ENCODE results near the gene CRIP1. TPM values are rescaled to one million over a fixed set of nuclear protein-coding genes. Genes with fewer than 3 reads are reported as not detected.

The CRIP1 gene
- polyA plus RNA-seq, 2 of the 4 experiments (the other 2 are of a cell fraction) = 280 to 999 TPM

- TF ChIP-seq MAFK (IDR thresholded peaks at IDR 0.05; ENCODE audit: partially characterized antibody) (no peak), FOXS1 (CRISPR knock-in tag; IDR thresholded peaks at IDR 0.05) (no peak), RCOR1 (IDR thresholded peaks at IDR 0.05; ENCODE audit: low read depth, low read length) (no peak), BHLHE40 (IDR thresholded peaks at IDR 0.05; ENCODE audit: low read depth, low read length) (no peak), EHF (CRISPR knock-in tag; IDR thresholded peaks at IDR 0.05) (no peak)
- H3K9me3 ChIP-seq = no peaks in the 10 kb centered on the region
- POLR2A ChIA-PET = interaction anchor here (0.7 kb wide), 1 partner anchor 36 kb away, joined by 4 read pairs; no protein-coding TSS in a partner anchor
- DNase-seq (ENCODE audit: low read depth in 1 of 2, low spot score in 1 of 2) = no peak
- H3K4me1 ChIP-seq = no peaks in the 10 kb centered on the region
- CTCF ChIA-PET = interaction anchor here (0.9 to 6.8 kb wide), 7 partner anchors 10 to 36 kb away, joined by 3 to 34 read pairs (median 5); no protein-coding TSS in a partner anchor
- H3K4me2 ChIP-seq = no peak overlapping the region
- WGBS (ENCODE audit: missing lambda C conversion rate) = 93% methylated on average over 13 of the region's 14 CpGs
- ATAC-seq = no peak
- H3K27ac ChIP-seq = no peak overlapping the region
- FAIRE-seq = no peak
- H3K4me3 ChIP-seq = no peak overlapping the region
Measured at GRCh38 chr14:105453847-105454246, 32.8 kb upstream of the CRIP1 start.

- Histone ChIP-seq H3K4me3 (no peak overlapping the region), H3K27ac (no peak overlapping the region), H3K4me1 (no peaks in the 10 kb centered on the region), H3K9me3 (no peaks in the 10 kb centered on the region), H3K4me2 (no peak overlapping the region)
- TF ChIP-seq RFX5 (IDR thresholded peaks at IDR 0.05) = no peak
- TF ChIP-seq HOXA7 (CRISPR knock-in tag; IDR thresholded peaks at IDR 0.05) = no peak
- TF ChIP-seq NPAS2 (CRISPR knock-in tag; IDR thresholded peaks at IDR 0.05; ENCODE audit: borderline replicate concordance) = no peak
- TF ChIP-seq POLR2AphosphoS2 (conservative IDR thresholded peaks at IDR 0.05; ENCODE audit: low read length) = no peak
- TF ChIP-seq NR3C1 (IDR thresholded peaks at IDR 0.05) = no peak
- TF ChIP-seq PHF8 (IDR thresholded peaks at IDR 0.05; ENCODE audit: borderline replicate concordance, low read depth) = no peak
- no peak for TF ChIP-seq HES2 (IDR thresholded peaks at IDR 0.05)
- TF ChIP-seq ATOH8 (CRISPR knock-in tag; IDR thresholded peaks at IDR 0.05; ENCODE audit: low read depth) = no peak
- TF ChIP-seq KDM1A (IDR thresholded peaks at IDR 0.05; ENCODE audit: low read depth) = no peak
- 91% methylated on average over 22 of the region's 22 CpGs for WGBS (ENCODE audit: missing lambda C conversion rate)
- FAIRE-seq = no peak
- ChIA-PET POLR2A (no interaction called here), CTCF (interaction anchor here (0.7 to 6.8 kb wide), 3 partner anchors 16 to 35 kb away, joined by 3 to 34 read pairs (median 5); no protein-coding TSS in a partner anchor)
- no peak for DNase-seq (ENCODE audit: low read depth in 1 of 2, low spot score in 1 of 2)
- ATAC-seq = no peak
Measured at GRCh38 chr14:105455086-105455640, 31.5 kb upstream of the CRIP1 start.

DNA sequence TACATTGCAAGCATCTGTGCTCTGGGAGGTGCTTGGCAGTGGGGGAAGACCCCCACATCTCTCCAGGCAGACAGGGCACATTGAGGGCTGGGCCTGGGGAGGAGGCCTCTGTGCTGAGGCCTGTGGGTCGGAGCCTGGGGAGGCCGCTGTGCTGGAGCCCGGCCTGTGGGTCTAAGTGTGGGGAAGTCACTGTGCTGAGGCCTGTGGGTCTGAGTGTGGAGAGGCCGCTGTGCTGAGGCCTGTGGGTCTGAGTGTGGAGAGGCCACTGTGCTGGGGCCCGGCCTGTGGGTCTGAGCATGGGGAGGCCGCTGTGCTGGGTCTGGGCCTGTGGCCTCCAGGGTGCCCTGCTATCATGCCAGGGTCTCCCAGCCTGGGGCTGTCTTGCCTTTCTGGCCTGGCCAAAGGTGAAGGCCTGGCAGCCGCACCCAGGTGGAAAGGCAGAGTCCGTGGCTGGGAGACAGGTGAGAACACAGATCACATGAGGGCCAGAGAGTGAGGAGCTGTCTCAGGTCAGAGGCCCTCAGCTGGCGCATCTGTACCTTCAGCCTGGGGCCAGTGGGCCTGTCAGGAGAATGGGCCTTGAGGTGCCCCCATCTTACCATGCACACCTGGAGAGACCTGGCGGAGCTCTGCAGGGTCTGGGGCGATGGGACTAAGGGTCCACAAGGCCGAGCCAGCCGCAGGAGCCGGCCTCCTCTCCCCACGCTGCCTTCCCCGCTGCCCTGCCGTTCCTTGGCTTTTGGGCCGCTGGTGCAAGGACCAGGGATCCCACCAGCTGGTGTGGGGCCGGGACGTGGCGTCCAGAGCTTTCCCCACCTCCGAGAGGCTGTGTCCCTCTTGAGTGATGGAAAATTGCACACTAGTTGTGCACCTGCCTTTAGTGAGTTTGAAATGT lies 30.7 kb upstream of the CRIP1 start:
- Histone ChIP-seq H3K4me1 (no peaks in the 10 kb centered on the region), H3K4me3 (no peak overlapping the region), H3K9me3 (no peaks in the 10 kb centered on the region), H3K27ac (no peak overlapping the region), H3K4me2 (no peak overlapping the region)
- WGBS (ENCODE audit: missing lambda C conversion rate) = 96% methylated on average over 19 of the region's 22 CpGs
- FAIRE-seq (no peak), ATAC-seq (peak in 1 of 2 experiments; percentile 14; a peak in 1 of 6 replicates), DNase-seq (ENCODE audit: low read depth in 1 of 2, low spot score in 1 of 2) (no peak)
- CTCF ChIA-PET = interaction anchor here (0.7 to 6.8 kb wide), 6 partner anchors 9 to 63 kb away, joined by 3 to 34 read pairs (median 5); partner anchors contain the start of gene CRIP1
- no peak for TF ChIP-seq RCOR1 (IDR thresholded peaks at IDR 0.05; ENCODE audit: low read depth, low read length)
- TF ChIP-seq, protein P1, sequence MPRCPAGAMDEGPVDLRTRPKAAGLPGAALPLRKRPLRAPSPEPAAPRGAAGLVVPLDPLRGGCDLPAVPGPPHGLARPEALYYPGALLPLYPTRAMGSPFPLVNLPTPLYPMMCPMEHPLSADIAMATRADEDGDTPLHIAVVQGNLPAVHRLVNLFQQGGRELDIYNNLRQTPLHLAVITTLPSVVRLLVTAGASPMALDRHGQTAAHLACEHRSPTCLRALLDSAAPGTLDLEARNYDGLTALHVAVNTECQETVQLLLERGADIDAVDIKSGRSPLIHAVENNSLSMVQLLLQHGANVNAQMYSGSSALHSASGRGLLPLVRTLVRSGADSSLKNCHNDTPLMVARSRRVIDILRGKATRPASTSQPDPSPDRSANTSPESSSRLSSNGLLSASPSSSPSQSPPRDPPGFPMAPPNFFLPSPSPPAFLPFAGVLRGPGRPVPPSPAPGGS (IDR thresholded peaks at IDR 0.05) = no peak
- POLR2A ChIA-PET = no interaction called here
